GM19099 (cell line): ENCODE data around the gene MAP2K7.

ENCODE experiments used
- POLR2A ChIP-seq: IDR thresholded peaks from 3 replicates; pipeline ENCODE4 v1.6.1; 2011; ENCODE audit warnings: low read depth; ENCODE audit not compliant: insufficient read length; ENCODE audit errors: extremely low read depth

Gene MAP2K7

DNA sequence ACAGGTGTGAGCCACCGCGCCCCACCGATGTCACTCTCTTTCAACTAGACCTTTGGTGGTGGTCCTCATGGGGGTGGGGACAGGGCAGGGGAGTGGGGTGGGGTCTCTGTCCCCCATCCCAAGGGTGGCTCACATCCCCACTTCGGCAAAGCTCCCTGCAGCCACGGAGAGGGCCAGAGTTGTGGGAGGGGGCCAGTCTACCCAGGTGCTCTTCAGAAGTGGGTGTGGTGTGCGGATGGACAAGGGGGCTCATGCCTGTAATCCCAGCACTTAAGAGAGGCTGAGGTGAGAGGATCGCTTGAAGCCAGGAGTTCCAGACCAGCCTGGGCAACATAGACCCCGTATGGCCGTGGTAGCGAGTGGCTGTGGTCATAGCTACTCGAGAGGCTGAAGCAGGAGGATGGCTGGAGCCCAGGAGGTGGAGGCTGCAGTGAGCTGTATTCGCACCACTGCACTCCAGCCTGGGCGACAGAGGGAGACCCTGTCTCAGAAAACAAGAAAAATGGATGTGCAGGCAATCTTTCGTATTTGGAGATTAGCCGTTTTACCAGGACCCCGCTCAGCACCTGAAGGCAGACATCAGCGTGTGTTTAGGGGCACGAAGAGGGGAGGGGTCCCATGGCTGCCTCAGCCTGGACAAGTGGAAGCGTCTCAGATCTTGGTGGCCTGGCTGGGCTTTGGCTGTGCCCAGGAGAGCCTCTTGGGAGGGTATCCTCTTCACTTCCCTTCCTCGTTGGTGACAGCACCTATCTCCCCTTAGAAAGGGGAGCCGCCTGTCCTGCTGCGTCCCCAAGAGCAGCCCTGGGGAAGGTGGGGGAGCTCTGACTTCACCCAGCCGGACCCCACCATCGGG, 11.8 kb downstream of the MAP2K7 start:
- no peak for TF ChIP-seq POLR2A

DNA sequence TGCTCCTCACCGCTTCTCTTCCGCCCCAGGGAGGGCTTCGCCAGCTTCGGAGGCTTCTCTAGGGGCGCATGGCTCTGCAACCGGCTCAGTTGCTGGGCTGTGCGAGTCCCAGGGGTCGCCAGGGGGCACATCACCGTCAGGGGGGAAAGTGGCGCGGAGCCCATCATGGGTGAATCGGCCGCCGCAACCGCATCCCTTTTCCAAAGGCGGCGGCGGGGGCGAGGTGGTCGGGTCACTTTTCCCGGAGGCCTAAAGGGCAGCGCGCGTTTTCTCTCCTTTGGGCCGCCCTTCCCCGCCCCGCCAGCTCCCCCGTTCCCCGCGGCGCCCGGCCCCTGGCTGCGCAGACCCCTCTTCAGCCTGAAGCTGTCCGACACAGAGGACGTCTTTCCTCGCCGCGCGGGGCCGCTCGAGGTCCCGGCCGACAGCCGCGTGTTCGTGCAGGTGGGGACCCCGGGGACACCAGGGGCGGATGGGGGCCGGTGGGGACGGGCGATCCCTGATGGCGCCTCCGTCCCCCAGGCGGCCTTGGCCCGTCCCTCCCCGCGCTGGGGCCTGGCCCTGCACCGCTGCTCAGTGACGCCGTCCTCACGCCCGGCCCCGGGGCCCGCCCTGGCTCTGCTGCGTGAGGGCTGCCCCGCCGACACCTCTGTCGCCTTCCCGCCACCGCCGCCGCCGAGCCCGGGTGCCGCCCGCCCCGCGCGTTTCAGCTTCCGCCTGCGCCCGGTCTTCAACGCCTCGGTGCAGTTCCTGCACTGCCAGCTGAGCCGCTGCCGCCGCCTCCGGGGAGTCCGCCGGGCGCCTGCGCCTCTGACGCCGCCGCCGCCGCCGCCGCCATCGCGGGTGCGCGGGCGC, 12.7 kb downstream of the MAP2K7 start:
- no peak for TF ChIP-seq POLR2A

DNA sequence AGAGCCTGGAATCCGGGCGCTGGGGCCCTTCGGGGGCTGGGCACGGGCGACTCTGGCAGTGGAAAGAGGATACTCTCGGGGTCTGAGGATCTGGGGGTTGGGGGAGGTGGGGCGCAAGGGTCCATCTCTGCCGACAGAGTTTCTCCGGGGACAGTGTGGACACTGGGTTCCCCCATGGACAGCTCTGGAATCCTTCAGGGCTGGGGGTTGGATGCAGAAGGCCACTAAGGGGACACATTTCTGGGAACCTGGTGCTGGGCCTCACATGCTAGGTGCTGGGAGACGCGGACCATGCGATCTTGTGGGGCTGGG, 13.2 kb downstream of the MAP2K7 start:
- no peak for TF ChIP-seq POLR2A

DNA sequence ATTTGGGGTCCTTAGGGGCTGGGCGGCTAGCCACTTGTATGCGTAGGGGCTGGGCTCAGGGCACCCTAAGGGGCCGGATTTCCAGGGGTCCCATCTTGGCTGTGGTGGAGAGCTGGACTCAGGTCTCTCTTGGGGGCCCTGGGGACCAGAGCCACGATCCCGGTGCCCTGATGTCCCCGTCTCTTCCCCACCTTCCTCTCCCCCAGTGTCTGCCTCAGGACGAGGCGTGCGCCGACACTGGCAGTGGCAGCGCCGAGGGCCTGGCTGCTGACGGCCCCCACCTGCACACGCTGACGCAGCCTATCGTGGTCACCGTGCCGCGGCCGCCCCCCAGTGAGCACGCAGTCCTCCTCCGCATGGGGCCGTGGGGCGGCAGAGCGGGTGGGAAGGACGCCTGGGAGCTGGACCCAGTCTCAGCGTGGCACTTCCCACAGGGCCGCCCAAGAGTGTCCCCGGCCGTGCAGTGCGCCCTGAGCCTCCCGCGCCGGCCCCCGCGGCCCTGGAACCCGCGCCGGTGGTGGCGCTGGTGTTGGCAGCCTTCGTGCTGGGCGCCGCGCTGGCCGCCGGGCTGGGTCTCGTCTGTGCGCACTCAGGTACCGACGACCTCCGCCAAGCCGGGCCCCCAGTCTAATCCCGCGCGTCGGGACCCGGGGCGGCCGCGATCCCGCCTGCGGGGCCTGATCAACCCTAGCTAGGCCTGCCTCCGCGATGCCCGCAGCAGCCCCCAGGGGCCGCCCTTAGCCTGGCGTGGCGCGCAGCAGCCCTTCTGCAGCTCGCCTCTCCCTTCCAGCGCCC, 13.8 kb downstream of the MAP2K7 start:
- no peak for TF ChIP-seq POLR2A

DNA sequence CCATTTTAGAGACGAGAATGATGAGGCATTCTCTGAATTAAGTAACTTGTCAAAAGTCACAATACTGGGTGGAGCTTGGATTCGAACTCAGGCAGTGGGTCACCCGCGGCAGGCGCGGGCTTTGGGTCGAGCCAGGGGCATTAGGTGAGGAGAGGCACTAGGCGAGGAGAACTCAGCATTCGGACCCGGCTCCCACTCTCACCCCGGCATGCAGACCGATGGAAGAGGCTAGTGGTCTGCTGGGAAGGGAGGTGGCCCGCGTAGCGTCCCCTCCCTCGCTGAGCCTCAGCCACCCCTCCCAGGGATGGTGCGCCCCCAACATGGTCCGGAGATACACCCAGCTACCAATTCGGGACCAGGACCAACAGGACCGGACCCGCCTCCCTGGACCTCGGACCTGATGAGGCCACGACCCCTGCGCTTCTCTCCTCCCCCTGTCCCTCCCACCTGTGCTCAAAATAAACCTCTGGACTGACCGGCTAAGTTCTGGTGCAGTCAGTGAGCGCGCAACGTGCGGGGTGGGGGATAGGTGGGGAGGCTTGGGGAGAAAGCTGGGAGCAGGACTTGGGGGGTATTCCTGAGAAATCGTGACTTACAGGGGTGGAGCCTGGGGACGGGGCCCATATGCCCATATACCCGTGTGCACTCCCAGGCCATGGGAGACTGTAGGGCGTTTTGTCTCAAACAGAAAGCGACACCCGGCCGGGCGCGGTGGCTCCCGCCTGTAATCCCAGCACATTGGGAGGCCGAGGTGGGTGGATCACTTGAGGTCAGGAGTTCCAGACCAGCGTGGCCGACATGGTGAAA, 15.1 kb downstream of the MAP2K7 start:
- TF ChIP-seq POLR2A, result no peak

DNA sequence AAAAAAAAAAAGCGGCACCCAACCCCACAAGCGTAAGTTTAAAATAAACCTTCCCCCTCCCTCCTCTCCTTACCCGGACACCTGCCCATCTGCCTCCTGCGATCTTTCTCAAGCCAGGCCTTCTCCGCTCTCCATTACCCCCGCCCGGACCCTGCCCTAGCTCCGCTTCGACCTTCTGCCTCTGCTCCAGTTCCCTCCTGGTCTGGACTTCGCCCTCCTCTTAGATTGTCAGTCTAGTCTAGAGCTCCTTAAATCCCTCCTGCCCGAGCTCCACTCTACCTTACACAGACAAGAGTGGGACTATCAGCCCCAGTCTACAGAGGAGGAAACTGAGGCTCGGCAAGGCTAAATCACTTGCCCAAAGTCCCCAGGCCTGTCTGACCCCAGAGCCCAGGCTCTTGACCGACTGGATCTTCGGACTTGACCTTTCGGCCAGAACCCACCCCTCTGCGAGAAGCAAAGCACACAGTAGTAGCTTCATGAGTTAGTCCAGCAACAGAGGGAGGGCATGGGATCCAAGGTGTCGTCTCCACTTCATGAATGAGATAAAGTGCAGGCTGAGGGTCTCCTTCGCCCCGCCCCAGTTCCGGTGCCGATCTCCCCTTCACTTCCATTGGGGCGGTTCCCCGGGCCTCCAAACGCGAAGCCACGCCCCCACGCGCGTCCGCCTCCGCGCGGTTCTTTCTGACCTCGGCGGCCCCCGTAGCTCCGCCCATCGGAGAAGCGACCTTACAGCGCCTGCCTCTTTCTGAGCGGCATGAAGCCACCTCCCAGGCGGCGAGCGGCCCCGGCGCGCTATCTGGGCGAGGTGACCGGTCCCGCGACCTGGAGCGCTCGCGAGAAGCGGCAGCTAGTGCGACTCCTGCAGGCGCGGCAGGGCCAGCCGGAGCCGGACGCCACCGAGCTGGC, 16.2 kb downstream of the MAP2K7 start, which contains the start of gene SNAPC2:
TSS of gene SNAPC2 (plus strand) at position 729 of the 909 bp plus-strand sequence. CDS start at position 758, 29 bp downstream.
- peak; percentile 56 for TF ChIP-seq POLR2A

DNA sequence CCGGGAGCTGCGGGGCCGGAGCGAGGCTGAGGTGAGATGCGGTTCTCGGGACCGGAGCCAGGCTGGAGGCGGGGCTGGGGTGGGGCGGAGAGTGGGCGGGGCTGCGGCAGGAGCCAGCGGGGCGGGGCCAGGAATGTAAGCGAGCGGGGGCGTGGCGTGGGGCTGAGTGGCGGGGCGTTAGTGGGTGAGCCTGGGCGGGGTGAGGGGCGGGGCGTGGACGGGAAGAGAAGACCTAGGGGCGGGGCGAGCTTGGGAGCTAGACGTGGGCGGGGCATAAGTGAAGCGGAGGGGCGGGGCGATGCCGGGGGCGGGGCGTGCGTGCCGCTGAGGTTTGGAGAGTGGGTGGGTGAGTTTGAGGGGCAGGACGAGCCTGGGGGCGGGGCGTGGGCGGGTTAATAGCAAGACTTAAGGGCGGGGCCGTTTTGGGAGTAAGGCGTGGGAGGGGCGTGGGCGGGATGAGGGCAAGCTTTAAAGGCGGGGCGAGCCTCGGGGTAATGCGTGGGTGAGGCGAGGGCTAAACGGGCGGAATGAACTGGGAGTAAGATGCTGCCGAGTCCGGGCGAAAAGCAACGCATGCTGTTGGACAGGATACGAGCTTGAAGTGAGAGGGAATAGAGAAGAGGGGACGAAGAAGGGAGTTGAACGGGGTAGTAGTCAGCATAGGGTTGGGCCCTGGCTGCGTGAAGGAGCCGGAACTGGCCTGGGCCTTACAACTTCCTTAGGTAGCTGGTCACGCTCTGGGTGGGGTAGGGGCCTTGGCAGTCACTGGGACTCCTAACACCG, 17.0 kb downstream of the MAP2K7 start:
- TF ChIP-seq POLR2A, result peak; percentile 48

DNA sequence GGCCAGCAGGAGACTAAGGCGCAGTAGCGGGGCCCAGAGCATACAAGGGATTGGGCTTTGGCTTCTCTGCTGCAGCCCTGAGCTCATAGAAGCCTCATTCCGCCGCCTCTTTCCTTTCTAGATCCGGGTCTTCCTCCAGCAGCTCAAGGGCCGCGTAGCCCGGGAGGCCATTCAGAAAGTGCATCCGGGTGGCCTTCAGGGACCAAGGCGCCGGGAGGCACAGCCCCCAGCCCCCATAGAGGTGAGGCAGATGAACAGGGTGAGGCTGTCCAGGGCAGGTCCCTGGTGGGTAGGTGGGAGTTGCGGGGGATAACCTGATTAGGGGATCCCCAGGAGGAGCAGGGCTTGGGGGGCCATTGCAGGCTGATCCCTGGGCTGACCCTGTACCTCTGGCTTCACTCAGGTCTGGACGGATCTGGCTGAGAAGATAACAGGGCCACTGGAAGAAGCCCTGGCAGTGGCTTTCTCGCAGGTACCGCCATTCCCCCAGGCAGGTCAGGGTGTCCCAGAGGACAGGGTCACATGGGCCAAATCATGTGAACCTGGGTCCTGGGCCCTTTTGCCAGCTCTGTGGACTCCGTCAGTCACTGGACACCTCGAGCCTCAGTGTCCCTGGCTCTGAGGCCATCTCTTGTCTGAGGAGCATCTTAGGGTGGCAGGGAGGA, 17.8 kb downstream of the MAP2K7 start:
- TF ChIP-seq POLR2A, result no peak

DNA sequence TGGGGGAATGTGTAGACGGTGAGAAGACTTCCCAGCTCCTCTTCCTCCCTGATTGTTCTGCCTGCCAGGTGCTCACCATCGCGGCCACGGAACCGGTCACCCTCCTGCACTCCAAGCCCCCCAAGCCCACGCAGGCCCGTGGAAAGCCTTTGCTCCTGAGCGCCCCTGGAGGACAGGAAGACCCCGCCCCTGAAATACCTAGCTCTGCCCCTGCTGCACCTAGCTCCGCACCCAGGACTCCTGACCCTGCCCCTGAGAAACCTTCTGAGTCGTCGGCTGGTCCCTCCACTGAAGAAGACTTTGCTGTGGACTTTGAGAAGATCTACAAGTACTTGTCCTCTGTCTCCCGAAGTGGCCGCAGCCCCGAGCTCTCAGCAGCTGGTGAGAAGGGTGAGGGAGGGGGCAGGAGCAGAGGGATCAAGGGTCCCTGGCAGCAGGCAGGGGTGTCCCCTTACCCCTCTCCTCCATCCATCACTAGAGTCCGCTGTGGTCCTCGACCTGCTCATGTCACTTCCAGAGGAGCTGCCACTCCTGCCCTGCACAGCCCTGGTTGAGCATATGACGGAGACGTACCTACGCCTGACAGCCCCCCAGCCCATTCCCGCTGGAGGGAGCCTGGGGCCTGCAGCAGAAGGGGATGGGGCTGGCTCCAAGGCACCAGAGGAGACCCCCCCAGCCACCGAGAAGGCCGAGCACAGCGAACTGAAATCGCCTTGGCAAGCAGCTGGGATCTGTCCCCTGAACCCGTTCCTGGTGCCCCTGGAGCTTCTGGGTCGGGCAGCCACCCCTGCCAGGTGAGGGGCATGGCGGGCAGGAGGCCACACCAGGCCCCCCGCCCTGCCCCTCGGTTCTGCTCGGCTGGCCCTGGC, 18.5 kb downstream of the MAP2K7 start:
- no peak for TF ChIP-seq POLR2A

DNA sequence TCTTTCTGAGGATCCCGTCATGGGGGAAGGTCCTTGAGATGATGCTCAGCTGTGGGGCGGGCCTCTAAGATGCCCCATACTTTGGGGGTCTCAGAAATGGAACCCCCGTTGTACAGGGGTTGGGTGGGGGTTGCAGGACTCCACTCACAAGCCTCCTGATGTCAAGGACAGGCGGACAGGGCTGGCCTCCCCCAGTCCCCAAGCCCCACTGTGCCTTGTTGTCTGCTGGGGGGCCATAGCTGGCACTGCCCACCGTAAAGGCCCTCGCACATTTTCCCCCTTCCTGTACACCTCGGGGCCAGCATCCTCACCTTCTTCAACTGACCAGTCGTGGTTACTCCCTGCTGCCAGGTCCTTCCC, 19.1 kb downstream of the MAP2K7 start:
- TF ChIP-seq POLR2A, result no peak

DNA sequence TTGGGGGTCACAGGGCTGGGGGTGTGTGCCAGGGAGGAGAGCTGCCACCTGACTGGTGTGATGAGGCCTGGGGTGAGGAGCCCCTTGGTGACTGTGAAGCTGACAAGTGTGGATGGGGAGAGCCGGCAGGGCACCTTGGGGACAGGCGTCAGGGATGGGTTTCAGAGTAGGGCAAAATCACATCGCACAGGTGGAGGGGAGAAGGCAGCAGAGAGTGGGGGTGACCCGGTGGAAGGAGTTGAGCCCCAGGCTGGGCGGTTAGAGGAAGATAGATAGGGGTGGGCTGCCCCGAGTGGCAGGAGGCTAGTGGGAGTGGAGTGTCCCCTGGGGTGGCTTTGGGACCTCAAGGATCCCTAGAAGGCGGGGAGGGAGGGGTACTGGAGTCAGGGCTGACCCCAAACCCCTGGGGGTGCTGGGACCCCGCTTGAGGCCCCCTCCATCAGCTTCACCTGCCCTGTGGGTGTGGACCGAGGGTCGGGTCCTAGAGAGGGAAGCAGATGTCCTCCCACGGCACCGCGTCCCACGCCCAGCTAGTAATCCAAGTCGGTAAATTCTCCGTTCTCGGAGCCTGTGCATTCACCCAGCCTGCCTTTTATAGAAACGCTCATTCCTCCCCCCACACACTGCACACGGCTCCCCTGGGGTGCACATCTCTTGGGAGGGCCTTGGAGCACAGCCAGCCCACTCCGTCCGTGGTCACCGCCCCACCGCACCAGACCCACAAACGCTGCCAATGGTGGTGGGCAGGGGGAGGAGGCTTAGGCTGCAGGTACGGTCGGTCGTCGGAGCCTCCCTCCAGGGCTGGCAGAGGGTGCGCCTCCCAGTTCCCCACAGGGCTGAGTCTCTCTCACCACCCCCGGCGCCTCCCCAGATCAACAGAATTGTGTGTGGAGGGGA, 19.9 kb downstream of the MAP2K7 start:
- no peak for TF ChIP-seq POLR2A

DNA sequence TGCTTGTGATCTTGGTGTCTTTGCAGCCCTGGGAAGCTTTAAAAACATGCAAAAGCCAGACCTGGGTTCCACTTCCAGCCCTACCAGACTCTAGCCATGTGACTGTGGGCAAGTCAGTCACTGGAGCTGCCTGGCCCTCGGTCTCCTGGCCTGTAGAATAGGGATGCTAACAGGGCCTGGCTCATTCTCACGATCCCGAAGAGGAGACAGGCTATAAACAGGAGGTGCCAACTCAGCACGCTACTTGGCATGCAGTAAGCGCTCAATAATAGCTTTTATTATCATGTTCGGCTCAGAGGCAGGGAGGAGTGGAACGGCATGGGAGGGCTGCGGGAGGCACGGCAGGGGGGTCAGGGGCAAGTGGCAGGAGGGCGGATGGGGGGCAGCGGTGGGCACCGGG, 20.6 kb downstream of the MAP2K7 start:
- TF ChIP-seq POLR2A, result no peak
